ENCODE measurements around the gene GRIP2. TPM values are rescaled to one million over a fixed set of nuclear protein-coding genes. Genes with fewer than 3 reads are reported as not detected.

Gene GRIP2
- total and polyA plus RNA-seq, 10 donors, result 0.15 to 3.7 (median 1.2) TPM

DNA sequence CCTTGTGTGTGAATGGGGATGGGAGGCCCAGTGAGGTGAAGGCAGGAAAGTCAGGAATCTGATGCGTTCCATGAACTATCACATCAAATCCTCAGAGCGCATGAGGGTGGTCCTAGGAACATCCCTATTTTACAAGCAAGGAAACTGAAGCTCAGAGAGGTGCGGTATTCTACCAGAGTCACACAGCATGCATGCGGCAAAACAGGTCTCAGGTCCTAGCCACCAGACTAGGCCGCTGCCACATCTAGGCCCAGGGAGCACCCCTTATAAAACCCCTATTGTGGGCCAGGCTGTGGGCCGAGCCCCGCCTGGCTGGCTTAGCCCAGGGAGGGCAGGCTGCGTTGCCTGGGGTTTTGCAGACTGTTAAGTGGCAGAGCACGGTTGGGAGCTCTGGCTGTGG lies 17.9 kb upstream of the GRIP2 start:
- WGBS, 5 donors, result 90 to 94% (median 93%) methylated on average over 6 to 9 of the region's 9 CpGs
- Histone ChIP-seq H3K9me3 (no peaks in the 10 kb centered on the region), H3K27me3 (replicated peaks in 1 of 7) (peaks cover 0 to 69% (median 0%) of the 10 kb centered on the region in 7 donors), H3K4me1 (peaks cover 0 to 21% (median 6%) of the 10 kb centered on the region in 6 donors), H3K4me3 (no peak overlapping the region), H3K27ac (no peak overlapping the region), H3K36me3 (no peaks in the 10 kb centered on the region)
- intact Hi-C loops (cut with DNase I; ENCODE audit: low total_unique reads), result no loop called here
- no peak for TF ChIP-seq POLR2AphosphoS5 (IDR thresholded peaks at IDR 0.05)
- TF ChIP-seq, protein P1, sequence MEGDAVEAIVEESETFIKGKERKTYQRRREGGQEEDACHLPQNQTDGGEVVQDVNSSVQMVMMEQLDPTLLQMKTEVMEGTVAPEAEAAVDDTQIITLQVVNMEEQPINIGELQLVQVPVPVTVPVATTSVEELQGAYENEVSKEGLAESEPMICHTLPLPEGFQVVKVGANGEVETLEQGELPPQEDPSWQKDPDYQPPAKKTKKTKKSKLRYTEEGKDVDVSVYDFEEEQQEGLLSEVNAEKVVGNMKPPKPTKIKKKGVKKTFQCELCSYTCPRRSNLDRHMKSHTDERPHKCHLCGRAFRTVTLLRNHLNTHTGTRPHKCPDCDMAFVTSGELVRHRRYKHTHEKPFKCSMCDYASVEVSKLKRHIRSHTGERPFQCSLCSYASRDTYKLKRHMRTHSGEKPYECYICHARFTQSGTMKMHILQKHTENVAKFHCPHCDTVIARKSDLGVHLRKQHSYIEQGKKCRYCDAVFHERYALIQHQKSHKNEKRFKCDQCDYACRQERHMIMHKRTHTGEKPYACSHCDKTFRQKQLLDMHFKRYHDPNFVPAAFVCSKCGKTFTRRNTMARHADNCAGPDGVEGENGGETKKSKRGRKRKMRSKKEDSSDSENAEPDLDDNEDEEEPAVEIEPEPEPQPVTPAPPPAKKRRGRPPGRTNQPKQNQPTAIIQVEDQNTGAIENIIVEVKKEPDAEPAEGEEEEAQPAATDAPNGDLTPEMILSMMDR (IDR thresholded peaks at IDR 0.05 in 8 of 11, conservative IDR thresholded peaks at IDR 0.05 in 3 of 11), result no peak
- no peak for TF ChIP-seq POLR2A (IDR thresholded peaks at IDR 0.05)
- DNase-seq, result no peak

DNA sequence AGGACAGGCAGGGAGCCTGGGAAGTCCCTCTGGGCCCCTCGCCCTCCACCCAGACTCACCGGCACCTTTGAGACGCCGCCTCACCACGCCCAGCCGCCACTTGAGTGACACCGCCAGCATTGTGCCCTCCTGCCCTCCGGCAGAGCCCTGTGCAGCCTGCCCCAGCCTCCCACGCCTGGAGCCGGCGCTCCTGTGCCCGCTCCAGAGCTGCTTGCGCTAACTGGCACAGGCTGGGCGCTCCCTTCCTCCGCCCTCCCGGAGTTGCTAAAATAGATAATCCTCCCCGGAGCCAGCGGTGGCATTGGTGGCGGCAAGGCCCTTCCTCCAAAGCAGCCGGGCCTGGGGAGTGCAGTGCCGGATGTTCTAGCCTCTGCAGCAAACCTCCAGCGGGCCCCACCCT lies 15.7 kb upstream of the GRIP2 start:
- H3K4me3 ChIP-seq, result peak overlapping the region in 2 of 8 donors; percentile 6 to 13

DNA sequence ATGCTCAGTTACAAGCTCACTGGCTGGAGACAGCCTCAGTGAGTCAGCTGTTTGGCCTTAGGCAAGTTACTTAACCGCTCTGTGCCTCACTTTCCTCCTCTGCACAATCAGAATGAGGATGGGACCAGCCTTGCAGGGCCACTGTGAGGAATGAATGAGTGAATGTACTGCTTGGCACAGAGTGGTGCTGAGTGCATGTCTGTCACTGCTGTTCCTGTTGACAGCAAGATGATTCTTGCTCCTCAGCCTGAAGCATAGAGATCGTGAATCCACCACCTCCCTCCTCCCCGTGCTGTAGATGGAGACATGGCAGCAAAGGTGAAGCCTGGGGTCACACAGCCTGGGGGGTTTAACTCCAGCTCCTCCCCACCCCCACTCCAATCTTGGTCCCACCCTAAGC lies 14.6 kb upstream of the GRIP2 start:
- Histone ChIP-seq H3K4me3 (no peak overlapping the region), H3K36me3 (no peaks in the 10 kb centered on the region), H3K9me3 (no peaks in the 10 kb centered on the region), H3K4me1 (peaks cover 0 to 21% (median 6%) of the 10 kb centered on the region in 6 donors), H3K27ac (no peak overlapping the region), H3K27me3 (replicated peaks in 1 of 7) (peaks cover 0 to 83% (median 0%) of the 10 kb centered on the region in 7 donors)
- WGBS, 5 donors, result 80 to 93% (median 86%) methylated on average over 3 of the region's 3 CpGs
- intact Hi-C loops (cut with DNase I; ENCODE audit: low total_unique reads), result no loop called here
- DNase-seq, result no peak
- TF ChIP-seq POLR2A (IDR thresholded peaks at IDR 0.05) (no peak), POLR2AphosphoS5 (IDR thresholded peaks at IDR 0.05) (no peak)
- TF ChIP-seq, protein P1 (IDR thresholded peaks at IDR 0.05 in 8 of 11, conservative IDR thresholded peaks at IDR 0.05 in 3 of 11), result no peak

More for the DNA sequence above, 15.7 kb upstream of the GRIP2 start:
- no peak for DNase-seq
- Histone ChIP-seq H3K36me3 (no peaks in the 10 kb centered on the region), H3K9me3 (no peaks in the 10 kb centered on the region), H3K4me1 (peaks cover 0 to 21% (median 6%) of the 10 kb centered on the region in 6 donors), H3K27ac (no peak overlapping the region), H3K27me3 (replicated peaks in 1 of 7) (peaks cover 0 to 74% (median 0%) of the 10 kb centered on the region in 7 donors)
- 15 to 29% (median 22%) methylated on average over 16 to 22 of the region's 22 CpGs for WGBS, 5 donors
- TF ChIP-seq, protein P1 (IDR thresholded peaks at IDR 0.05 in 8 of 11, conservative IDR thresholded peaks at IDR 0.05 in 3 of 11), result no peak
- no peak for TF ChIP-seq POLR2AphosphoS5 (IDR thresholded peaks at IDR 0.05)
- no peak for TF ChIP-seq POLR2A (IDR thresholded peaks at IDR 0.05)
- intact Hi-C loops (cut with DNase I; ENCODE audit: low total_unique reads), result no loop called here

GRCh38 chr3:14553871-14554270 lies 13.7 kb upstream of the GRIP2 start:
- intact Hi-C loops (cut with DNase I; ENCODE audit: low total_unique reads), result no loop called here
- no peak overlapping the region for H3K27ac ChIP-seq
- H3K4me3 ChIP-seq, result no peak overlapping the region
- peaks cover 0 to 21% (median 6%) of the 10 kb centered on the region in 6 donors for H3K4me1 ChIP-seq
- H3K36me3 ChIP-seq, result no peaks in the 10 kb centered on the region
- H3K9me3 ChIP-seq, result no peaks in the 10 kb centered on the region
- TF ChIP-seq POLR2A (IDR thresholded peaks at IDR 0.05) (no peak), POLR2AphosphoS5 (IDR thresholded peaks at IDR 0.05) (no peak)
- TF ChIP-seq, protein P1 (IDR thresholded peaks at IDR 0.05 in 8 of 11, conservative IDR thresholded peaks at IDR 0.05 in 3 of 11), result no peak
- WGBS, 5 donors, result 27 to 38% (median 30%) methylated on average over 5 of the region's 5 CpGs
- no peak for DNase-seq
- H3K27me3 ChIP-seq (replicated peaks in 1 of 7), result peaks cover 0 to 92% (median 0%) of the 10 kb centered on the region in 7 donors

Data from spleen (tissue), 11 donors.